Measurements from ENCODE around the gene HLCS.

Gene HLCS

DNA sequence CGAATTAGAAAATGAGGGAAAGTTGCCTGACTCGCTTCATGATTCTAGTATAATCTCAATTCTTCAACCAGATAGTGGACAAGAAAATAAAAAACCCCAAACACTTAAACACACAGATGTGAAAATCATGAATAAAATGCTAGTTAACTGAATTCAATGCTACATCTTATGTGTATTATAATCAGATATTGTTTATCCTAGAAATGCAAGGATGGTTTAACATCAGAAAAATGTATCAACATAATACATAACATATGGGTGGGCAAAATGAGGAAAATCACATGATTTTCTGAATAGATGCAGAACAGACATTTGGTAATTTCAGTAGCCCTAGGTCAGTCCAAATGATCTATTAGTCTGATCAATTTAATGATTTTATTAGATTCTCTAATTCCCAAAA is 170.4 kb downstream of the HLCS start:
- CTCF ChIA-PET: interaction anchor here (0.6 to 1.0 kb wide), 2 partner anchors 10 to 152 kb away, joined by 3 read pairs; no protein-coding TSS in a partner anchor
- no peak overlapping the region for H3K4me3 ChIP-seq (ENCODE audit: low read depth, low read length)
- POLR2A ChIA-PET: no interaction called here
- no peak for DNase-seq (ENCODE audit: low read depth, low spot score)
- TF ChIP-seq, protein P1, sequence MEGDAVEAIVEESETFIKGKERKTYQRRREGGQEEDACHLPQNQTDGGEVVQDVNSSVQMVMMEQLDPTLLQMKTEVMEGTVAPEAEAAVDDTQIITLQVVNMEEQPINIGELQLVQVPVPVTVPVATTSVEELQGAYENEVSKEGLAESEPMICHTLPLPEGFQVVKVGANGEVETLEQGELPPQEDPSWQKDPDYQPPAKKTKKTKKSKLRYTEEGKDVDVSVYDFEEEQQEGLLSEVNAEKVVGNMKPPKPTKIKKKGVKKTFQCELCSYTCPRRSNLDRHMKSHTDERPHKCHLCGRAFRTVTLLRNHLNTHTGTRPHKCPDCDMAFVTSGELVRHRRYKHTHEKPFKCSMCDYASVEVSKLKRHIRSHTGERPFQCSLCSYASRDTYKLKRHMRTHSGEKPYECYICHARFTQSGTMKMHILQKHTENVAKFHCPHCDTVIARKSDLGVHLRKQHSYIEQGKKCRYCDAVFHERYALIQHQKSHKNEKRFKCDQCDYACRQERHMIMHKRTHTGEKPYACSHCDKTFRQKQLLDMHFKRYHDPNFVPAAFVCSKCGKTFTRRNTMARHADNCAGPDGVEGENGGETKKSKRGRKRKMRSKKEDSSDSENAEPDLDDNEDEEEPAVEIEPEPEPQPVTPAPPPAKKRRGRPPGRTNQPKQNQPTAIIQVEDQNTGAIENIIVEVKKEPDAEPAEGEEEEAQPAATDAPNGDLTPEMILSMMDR (IDR thresholded peaks at IDR 0.05; ENCODE audit: insufficient read depth, low read length, missing control alignments): no peak

DNA sequence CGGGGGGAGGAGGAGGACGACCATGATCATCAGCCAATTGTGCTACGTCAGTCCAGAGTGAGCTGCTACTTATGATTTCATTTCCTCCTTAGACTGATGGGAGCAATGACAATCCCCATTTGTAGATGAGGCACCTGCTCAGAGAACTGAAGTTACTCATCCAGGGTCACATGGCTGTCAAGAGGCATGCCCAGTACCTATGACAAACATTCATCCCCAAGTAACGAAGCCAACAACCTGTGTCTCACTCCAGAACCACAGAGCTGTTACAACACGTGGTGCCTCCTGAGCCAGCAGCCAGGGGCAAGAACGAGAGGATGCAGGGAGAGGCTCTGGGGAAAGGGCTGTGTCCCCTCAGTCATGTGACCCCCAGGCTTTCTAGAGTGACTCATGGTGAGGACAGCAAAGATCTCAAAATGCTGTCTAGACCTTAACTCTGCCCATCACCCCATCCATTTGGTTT is 173.9 kb downstream of the HLCS start:
- TF ChIP-seq, protein P1 (IDR thresholded peaks at IDR 0.05; ENCODE audit: insufficient read depth, low read length, missing control alignments): no peak
- DNase-seq (ENCODE audit: low read depth, low spot score): no peak
- ChIA-PET POLR2A (no interaction called here), CTCF (interaction anchor here (1.4 kb wide), 1 partner anchor 125 kb away, joined by 4 read pairs; no protein-coding TSS in a partner anchor)
- no peak overlapping the region for H3K4me3 ChIP-seq (ENCODE audit: low read depth, low read length)

DNA sequence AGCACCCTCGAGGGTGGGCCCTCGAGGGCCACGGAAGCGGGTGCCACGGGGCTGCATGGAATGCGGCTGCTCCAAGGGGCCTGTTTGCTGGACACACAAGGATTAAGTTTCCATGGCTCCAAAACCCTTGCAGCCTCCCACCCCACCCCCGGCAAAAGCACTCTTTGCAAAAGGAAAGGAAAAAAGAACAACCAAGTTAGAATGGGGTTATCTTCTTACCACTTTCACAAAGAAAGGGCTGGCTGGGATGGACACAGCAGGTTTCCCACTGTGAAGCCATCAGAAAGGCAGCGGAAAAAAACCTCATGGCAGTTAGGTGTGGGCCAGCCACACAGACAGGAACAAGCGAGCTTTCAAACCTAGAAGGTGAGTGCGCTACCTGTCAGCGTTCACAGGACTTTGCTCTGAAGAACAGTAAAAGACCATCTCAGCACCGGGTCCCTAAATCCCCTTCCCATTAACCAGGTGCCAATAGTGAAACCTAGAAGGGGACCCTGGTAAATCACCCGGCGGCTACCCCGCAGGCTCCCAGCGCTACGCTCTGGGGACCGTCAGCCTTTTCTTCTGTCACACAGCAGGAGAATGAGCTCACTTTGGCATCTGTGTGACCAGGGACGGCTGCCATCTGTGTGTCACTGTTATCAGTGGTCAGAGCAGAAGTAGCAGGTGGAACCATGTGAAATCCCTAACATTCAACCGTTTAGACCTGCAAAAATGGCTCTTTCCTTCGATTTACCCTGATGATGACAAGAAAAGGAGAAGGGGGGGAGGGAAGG is 174.6 kb downstream of the HLCS start:
- ChIA-PET CTCF (interaction anchor here (1.2 kb wide), 1 partner anchor 40 kb away, joined by 3 read pairs; no protein-coding TSS in a partner anchor), POLR2A (no interaction called here)
- TF ChIP-seq, protein P1 (IDR thresholded peaks at IDR 0.05; ENCODE audit: insufficient read depth, low read length, missing control alignments): no peak
- H3K4me3 ChIP-seq (ENCODE audit: low read depth, low read length): no peak overlapping the region
- no peak for DNase-seq (ENCODE audit: low read depth, low spot score)

DNA sequence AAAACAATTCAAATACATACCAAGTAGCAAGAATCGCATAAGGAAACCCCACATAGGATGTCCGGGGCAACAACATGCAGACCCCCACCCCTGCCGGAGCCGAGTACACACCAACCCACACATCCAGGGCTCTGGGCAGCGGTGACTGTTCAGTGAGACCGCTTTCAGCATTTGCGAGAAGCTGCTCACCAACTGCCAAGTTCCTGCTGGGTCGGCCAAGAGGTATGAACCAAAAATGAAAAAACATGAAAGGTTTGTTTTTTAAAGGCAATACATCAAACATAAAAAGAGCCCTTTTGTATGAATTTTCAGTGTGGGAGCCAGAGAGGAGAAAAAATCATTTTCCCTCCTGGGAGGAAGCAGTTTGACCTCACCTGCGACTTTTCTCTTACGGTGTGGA is 175.3 kb downstream of the HLCS start:
- CTCF ChIA-PET: interaction anchor here (1.2 kb wide), 1 partner anchor 41 kb away, joined by 3 read pairs; no protein-coding TSS in a partner anchor
- TF ChIP-seq, protein P1 (IDR thresholded peaks at IDR 0.05; ENCODE audit: insufficient read depth, low read length, missing control alignments): no peak
- no peak overlapping the region for H3K4me3 ChIP-seq (ENCODE audit: low read depth, low read length)
- DNase-seq (ENCODE audit: low read depth, low spot score): no peak
- POLR2A ChIA-PET: no interaction called here

DNA sequence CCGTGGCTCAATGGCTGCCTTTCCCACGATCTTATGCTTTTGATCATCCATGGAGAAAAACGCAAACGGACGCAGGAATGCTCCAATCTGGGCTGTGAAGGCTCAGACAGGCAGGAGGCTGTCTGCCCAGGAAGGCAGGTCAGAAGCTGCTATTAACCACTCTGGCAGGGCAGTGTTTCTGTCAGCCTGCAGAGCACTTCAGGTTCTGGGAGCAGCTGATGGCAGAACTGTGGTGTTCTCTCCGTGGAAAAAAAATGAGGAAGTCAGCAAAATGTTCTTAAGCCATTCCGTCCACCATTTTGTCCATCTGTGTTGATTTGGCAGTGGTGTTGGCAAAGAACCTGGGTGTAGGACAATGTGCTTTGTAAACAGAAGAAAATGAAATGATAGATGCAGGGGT is 175.9 kb downstream of the HLCS start:
- no peak for DNase-seq (ENCODE audit: low read depth, low spot score)
- TF ChIP-seq, protein P1 (IDR thresholded peaks at IDR 0.05; ENCODE audit: insufficient read depth, low read length, missing control alignments): no peak
- H3K4me3 ChIP-seq (ENCODE audit: low read depth, low read length): no peak overlapping the region
- CTCF ChIA-PET: interaction anchor here (1.2 kb wide), 1 partner anchor 41 kb away, joined by 3 read pairs; no protein-coding TSS in a partner anchor
- POLR2A ChIA-PET: no interaction called here

DNA sequence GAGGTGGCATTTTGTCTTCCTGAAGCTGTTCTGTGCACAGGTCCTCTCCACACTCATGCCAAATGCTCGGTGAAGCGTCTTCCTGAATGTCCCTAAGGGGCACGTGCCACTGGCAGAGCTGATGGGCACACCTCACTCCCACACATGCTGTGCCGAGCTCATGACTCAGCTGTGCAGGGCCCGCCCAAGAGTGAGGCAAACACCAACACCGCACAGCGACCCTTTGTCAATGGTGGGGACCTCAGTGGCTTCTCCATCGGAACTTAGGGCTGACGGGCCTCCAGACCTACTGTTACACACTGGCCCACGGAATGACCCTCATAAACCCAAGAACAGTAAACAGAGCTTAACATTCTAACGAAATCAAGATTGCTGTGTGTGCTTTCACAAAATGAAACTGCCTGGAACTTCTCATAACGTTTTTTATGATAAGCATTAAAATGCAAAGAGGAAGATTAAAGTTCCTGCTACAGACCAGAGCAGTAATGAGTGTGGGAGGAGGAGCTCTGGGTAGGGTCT is 178.3 kb downstream of the HLCS start:
- TF ChIP-seq, protein P1 (IDR thresholded peaks at IDR 0.05; ENCODE audit: insufficient read depth, low read length, missing control alignments): no peak
- H3K4me3 ChIP-seq (ENCODE audit: low read depth, low read length): no peak overlapping the region
- no peak for DNase-seq (ENCODE audit: low read depth, low spot score)
- ChIA-PET CTCF (interaction anchor here (1.2 kb wide), 1 partner anchor 157 kb away, joined by 4 read pairs; no protein-coding TSS in a partner anchor), POLR2A (no interaction called here)

All from AG04449 (cell line).